Activated CD8-positive, alpha-beta memory T cell treated with anti-CD3 and anti-CD28 coated beads, Interleukin-2, amount 50 U/mL, for 48 hours (primary cell): ENCODE results near the gene WDR91.
"Not testable (repeated sequence)": the region's sequence is repeated elsewhere in the genome, so short reads cannot be mapped to it uniquely, and the experiment has no call there.

Experiments used
- DNase-seq: peaks from one replicate; pipeline ENCODE4 v3.0.0-alpha.2; 2020

The WDR91 gene

DNA sequence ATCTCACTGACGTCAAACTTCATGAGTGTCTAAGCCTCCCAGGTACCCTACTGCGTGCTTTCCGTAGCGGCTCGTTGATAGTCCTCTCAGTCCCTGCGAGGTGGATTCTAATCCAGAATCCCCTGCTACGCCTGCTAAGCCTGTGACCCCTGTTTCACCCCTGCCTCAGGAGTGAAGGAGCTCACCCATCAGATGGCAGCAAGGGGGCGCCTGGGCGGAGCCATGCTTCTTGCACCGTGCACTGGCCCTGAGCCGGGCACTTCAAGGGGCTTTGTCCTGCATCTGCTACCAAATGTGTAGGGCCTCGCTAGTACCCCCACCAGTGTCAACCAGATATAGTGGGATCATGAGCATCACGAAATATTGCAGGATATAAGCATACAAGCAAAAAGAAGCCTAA is 21.4 kb upstream of the WDR91 start:
- no peak for DNase-seq

DNA sequence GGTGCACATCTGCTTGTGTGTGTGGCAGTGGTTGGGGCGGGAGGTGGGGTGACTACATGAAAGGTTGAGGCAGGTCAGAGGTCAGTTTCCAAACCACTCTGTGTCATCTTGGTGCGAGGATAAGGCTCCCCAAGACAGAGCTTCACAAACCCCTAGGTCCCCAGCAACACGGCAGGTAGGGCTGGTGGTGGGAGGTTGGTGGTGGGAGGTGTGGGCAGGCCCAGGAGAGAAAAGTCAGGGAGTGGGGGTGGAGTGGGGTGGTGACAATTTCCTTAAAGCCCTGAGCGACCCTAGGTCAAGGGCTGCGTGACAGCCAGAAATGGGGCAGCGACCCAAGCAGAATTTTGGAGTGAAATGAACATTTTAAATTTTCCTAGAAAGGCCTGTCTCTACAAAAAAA is 20.8 kb upstream of the WDR91 start:
- DNase-seq = no peak

DNA sequence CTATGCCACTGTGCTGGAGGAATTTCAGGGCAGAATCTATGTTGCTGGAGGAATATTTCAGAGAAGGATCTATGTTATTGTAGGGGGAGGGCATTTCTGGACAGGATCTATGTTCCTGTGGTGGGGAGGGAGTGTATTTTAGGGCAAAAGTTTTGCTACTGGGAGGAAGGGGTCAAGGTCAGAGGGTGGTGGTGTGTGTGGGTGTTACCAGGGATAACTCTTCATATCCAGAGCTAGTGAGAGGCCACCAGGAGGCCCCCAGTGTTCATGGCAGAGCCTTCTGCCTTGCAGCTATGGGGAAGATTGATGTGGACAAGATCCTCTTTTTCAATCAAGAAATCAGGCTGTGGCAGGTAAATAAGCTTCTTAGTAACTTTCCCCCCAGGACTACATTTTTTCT is 20.4 kb upstream of the WDR91 start:
- no peak for DNase-seq

DNA sequence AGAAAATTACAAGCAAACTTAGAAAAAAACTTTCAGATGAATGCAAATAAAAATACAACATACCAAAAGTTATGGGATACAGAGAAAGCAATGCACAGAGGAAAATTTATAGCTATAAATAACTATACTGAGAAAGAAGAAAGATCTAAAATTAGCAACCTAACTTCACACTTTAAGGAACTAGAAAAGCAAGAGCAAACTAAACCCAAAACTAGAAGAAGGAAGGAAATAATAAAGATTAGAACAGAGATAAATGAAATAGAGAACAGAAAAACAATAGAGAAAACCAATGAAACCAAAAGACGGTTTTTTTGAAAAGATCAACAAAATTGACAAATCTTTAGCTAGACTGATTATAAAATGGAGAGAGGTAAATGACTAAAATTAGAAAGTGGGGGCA is 12.7 kb upstream of the WDR91 start:
- no peak for DNase-seq

DNA sequence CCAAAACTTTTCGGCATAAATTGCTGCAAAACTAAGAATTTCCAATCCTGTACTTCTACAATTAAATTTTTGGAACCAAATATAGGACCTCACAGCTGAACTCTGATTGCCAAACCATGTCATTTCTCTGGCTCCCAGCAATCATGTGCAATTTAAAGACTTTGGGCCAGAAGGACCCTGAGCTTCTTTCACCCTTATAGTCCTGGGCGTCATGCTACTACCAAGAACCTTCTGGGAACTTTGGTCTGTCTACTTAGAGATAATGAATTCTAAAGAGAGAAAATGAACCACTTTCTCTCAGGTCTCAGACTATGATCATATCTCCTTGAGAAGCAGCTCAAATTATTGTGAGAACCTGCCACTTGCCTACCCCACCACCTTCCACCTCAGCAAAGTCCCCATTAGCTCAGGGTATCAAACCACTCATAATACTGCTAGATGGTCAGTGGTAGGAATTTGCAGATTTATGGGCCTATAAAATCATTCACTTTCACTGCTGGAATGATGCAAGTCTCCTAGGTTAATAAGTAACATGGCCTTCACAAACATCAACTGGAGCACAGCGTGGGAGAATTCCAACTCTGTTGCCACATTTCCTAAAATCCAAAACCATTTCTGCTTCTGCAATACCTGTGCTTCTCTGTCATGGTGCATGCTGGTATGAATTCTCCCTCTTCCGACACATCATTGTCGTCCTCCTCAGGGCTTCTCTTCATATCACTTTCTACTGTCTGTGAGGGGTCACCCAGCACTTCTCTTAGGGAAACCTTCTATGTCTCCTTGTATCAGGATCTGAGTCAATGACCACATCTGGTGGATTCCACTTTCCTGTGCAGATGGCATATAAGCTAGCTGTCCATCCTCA is 6.6 kb upstream of the WDR91 start:
- no peak for DNase-seq

DNA sequence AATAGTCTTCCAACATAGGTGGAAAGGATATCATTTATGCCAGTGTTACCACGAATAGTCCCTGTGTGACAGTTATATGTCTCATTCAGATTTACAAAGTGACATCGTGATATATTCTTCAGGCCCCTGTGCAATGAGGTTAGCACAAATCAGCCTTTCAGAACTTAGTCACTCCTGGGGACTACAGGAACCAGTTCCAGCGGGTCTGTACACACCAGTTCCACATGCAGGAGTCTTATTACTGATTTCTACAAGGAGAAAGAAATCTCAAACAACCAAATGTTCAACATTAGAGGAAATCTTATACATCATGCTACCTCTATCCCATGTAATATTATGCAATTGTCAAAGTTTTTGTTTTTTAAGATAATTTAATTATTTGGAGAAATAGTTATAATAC is 4.4 kb upstream of the WDR91 start:
- no peak for DNase-seq

DNA sequence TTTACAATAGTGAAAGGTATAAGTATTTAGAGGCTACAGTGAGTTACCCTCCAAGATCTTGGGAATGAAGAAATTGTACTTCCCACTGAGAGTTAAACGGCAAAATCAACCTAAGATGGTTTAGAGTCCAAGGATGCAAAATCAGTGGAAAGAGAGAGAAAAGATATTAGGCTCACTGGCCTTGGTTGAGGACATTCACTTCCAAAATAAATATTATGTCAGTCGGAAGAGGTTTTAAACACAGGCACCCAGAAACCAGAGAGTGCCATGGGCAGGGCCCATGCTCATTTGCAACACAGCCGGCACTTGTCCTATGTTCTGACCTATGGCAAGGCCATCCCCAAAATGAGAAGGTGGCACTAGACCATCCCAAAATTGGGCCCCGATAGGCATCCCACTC is 3.9 kb upstream of the WDR91 start:
- no peak for DNase-seq

DNA sequence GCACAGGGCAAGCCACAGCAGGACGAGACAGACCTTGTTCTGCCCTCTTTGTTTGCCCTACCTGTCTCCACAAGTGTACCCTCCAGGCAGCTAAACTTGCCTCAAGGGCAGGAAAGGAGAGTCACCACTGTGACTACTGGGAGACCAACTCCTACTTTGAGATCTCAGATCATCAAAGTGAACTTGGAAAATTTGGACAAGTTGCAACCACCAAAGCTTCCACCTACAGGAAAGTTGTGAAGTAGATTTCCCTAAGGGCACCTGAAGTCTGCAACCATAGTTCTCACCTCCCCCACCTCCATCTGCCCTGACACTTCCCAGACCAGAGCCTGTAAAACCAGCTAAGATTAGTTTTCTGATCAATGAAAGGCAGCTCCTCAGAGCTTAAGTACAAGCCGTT is 2.5 kb upstream of the WDR91 start:
- DNase-seq = no peak

DNA sequence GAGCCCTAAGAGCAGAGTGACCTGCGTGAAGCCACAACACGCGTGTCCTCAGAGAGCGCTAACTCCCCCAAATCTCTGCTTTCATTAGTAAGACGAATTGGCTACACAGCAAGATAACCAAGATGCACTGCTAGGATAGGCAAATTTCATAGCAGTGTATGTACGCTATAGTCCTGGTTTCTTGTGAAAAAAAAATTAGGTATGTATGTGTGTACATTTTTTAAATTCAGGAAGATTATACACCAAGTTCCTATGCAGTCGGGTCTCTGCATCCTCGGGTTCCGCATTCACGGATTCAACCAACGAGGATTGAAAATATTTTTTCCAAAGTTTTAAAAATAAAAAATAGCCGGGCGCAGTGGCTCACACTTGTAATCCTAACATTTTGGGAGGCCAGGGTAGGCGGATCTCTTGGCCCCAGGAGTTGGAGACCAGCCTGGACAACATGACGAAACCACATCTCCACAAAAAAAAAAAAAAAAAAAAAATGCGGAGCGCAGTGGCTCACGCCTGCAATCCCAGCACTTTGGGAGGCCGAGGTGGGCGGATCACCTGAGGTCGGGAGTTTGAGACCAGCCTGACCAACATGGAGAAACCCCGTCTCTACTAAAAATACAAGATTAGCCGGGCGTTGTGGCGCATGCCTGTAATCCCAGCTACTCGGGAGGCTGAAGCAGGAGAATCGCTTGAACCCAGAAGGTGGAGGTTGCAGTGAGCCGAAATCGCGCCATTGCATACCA is 790 bp upstream of the WDR91 start:
- DNase-seq = not testable (repeated sequence)

DNA sequence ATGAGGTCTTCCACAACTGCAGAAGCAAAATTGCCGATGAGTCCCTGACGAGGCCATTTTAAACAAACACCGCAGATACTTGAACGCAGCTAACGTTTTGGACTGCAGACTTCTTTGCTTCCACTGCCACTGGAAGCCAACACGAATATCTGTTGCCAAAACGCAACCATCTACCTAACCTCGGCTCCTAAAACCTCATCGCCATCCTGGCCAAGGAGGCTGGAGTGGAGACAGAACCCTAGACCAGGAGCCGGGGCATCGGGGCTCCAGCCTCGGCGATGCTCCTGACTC is 493 bp downstream of the WDR91 start:
- no peak for DNase-seq

DNA sequence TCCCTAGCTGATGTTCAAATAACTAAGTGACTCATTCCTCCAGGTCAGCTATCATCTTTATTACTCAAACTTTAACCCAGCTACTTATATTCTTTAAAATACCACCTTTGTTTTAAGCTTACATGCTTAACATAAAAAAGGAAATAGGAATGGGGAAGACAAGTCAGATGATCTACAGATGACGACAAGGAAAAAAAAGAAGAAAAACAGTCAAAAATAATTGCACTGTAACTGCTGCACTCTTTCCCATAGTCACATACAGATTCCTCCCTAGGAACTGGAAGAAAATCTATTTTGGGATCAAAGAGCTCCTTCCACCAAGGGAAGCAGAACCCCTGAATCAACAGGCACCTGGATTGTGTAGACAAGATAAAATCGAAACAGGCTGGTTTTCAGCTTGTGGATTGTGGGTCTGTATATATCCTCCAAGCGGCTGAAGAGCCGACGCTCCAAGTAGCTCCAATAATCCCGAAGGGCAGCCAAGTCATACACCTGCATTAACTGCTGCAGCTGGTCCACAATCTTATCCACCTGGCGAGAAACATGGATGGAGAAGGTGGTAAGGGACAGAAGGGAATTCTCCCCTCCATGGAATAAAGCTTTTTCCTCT is 2.0 kb downstream of the WDR91 start:
- DNase-seq = no peak

DNA sequence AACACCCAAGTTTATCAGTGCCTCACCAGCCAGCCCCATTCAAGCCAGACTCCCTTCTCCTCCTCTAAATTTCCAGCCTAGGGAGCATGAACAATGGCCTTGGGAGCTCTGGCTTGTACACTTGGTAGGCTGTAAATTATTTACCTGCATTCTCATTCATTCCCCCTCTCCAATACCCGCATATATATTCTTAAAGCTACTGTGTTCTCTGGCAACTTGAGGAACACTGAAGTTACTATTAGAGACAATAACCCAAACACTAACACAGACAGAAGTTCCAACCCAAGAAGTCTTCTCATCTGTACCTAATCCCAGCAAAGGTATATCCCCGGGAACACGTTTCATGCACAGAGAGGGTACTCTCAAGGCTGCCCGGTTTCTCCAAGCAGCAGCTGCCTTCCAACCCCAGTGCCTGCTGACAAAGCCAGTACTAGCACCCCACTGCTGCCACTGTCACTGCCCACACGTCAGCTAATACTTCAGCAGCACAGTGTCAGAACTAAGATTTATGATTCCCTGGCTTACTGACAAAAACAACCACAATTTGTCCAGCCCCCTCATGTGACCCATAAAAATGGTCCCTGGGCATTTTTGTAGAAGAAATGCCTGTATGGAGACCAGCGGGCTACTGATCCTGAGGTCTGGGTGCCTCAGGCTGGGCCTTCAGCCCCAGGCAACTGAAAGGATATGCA is 3.1 kb downstream of the WDR91 start:
- DNase-seq = no peak

DNA sequence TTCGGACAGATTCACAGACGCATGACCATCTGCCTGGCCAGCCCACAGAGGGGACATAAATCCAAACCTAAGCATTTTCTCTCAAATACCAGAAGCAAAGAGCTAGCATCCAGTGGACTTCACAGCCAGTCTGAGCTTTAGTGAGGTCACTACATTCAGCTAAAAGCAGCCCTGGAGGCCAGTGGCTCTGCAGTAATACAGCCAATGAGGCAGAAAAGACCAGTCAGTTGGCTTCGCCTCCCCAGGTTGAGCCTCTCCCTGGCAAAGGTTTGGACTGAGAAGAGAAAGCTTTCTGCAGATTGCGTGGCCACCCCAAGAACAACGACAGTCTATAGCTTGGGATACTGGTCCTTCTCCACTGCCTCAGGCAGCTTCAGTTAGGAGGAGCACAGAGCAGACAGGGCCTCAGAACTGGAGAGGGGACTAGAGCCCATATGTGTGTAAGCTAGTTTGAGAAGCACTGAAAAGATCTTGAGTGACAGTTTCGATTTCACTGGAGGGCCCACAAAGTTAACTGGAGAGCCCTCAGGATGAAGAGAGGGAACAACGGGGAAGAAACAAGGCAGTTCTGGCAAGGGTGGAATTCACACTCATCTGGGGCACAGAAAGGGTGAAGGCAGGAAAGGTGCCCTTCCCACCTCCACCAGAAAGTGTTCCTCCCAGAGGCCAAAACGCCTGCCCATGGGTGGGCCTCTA is 3.8 kb downstream of the WDR91 start:
- no peak for DNase-seq

DNA sequence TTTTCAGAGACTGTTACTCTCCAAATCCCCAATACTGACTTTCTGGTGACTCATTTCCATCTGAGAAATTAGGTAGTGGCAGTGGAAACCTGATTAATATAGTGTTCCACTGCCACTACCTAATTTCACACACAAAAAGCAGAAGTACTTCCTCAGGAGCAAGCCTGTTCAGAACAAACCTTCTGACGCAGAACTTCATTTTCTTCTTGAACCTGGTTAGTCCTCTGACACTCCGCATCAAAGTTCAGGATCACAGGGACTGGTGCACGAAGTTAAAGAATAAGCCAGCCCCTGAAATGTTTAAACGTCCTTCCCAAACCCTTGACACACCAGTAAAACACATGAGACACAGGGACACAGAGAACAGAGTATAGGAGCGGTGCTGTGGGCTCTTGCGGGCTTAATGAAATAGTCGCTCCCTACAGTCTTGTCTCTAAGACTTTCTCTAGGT is 4.4 kb downstream of the WDR91 start:
- no peak for DNase-seq

DNA sequence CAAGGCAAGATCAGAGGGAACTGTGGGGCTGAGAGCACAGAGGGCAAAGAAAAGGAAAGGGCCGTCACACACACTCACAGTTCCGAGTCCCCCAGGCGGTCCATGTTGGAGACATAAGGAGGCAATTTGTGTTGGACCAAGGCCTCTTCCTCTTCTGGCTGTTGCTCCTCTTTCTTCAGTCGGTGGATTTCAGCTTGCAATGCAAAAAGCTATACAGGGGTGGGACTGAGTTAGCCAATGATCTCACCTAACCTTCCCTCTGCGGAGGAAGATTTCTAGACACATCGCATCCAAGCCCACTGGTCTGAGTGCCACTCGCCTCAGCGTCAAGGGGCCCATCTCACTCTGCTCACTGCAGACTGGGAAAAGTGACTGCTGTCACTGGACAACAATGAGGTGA is 5.5 kb downstream of the WDR91 start:
- no peak for DNase-seq

DNA sequence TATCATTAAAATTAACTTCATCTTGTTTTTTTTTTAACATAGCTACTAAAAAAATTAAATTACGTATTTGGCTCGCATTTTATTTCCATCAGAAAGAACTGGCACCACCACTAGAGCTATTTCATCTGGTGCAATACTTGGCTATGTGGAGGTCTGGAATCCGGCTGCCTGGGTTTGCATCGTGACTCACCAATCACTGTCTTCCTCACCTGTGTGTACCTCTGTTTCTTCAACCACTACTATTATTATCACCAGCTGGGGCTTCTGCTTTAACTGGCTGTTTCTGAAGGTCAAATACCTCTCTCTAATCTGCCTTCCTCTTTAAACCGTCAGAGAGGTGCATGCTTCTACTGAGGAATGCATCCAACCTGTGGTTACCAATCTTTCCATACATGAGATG is 6.5 kb downstream of the WDR91 start:
- no peak for DNase-seq

DNA sequence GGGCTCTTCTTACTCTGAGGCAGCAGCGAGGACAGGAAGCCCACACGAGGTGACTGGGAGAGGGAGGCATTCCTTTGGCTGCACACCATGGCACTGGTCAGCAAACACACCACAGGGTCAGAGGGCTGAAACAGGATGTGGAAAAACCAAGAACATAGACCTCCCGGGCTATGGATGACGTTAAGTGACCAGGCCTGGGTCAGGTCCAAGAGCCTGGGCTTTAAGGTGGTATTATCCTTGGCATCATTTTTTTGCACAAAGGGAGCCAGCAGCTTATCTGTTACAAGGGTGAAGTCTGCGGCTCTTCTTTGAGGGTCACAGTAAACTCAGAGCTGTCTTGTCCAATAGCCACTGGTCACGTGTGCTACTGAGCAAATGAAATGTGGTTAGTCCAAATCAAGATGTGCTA is 7.0 kb downstream of the WDR91 start:
- no peak for DNase-seq

DNA sequence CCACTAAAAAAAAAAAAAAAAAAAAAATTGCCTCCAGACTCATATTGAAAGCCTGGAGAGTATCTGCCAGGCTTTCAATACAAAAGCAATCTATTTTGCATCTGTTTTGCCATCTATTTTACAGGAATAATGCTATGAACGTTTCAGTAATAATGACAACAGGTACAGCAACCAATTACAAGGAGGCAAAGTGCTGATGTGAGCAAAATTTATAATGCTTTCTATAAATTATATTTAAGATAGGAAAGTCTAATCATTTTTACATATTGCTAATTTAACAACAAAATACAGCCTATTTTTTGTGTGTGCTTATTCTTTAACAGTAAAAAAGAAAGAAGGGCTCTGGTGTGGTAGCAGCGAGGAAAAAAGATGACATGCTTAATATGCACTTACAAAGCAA is 10.0 kb downstream of the WDR91 start:
- no peak for DNase-seq

DNA sequence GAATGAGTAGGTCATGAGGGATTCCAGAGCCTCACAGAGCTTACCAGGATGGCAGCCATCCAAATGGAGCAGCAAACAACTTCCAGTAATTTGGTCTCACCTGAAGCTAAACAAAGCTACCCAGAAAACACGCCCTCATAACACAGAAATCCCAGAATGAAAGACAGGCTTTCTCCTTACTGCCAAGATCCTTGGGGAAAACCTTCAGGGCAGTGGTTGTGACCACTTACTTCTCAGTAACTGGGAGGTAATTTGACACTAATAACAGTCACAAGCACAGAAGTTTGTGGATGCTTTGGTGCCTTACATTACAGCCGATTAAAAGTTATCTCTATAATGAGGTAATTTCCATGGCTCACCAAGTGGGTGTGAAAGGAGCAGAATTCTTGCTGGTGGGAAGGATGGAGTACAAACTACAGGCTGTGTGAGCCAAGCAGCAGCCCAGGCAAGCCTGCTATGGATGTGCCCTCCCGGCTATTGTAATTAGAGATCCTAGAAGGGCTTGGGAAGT is 10.4 kb downstream of the WDR91 start:
- no peak for DNase-seq

DNA sequence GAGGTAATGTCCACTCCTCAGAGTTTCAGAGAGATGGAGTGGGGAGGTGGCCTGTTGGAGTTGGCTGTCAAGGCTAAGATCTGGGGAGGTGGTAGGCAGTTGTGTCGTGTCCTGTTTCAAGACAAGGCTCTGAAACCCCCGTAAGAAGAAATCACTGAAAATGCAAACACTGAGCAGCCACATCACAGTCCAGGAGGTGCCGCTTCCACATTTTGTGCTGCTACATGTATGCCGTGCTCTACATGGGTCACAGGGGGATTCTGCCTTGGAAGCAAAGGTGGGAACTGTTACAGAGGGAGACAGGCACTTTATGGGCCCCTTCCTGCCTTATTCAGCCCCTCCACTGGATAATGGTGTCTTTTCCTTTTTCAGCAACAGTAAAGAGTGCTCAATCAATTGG is 11.9 kb downstream of the WDR91 start:
- DNase-seq = no peak

DNA sequence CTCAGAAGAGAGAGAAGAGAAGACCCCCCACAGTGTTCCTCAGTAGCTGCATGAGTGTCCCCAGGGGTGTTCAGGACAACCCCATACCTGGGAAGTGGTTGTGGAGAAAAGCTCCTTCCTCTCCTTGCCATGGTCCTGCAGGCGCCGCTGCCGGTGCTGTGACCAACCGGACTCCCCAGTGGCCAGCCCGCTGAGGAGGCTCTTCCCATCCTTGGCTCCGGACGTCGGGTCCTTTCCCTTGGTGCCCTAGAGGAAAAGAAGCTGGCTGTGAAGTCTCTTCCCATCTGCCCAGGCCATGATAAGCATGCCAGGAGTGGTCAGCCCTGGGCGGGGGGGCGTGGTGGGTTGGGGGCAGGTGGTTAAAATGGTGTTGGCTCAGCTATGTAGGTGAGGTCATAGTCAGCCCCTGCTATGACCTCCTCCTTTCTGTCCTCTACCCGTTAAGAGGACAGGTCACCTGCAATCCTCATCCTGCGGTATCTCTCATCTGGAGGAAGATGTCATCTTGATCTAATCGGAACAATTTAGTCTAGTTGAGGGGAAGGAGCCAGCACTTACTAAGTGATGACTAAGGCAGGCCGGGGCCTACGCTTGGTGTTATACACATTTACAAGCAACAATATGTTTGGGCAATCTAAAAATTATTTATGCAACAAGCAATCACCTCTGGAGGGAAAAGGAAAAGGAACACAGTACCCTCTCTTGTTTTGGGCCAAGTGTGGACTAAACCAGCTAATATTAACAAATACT is 13.2 kb downstream of the WDR91 start:
- no peak for DNase-seq

DNA sequence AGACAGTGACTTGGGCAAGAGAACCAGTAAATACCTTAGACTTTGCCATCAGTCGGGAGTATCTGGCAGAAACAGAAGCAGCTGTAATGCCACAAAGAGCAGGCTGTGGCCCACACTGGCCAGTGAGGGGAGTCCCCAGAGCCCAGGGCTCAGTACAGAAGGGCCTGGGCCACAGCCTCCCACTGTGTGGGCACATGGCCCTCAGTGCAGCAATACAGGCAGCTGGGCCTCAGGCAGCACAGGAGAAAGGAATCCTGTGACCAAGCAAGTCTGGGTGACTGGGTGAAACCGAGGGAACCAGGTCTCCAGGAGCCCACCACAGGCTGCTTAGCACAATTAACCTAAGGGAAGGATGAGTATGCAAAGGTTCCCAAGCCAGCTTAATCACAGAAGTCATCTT is 14.0 kb downstream of the WDR91 start:
- DNase-seq = no peak
